Measurements from ENCODE around the gene NANP. TPM values are rescaled to one million over a fixed set of nuclear protein-coding genes. Genes with fewer than 3 reads are reported as not detected.
"Not testable (repeated sequence)": the region's sequence is repeated elsewhere in the genome, so short reads cannot be mapped to it uniquely, and the experiment has no call there.

Gene NANP
- total RNA-seq, 1 experiment from 2014 or later, result 15.9 TPM

GRCh38 chr20:25632940-25633790 lies 9.4 kb upstream of the NANP start:
- Histone ChIP-seq H3K4me1 (ENCODE audit: insufficient read depth, low read length, poor library complexity, severe bottlenecking) (no peaks in the 10 kb centered on the region), H3K27me3 (replicated peaks; ENCODE audit: insufficient read depth, low read depth, low read length, poor library complexity) (no peaks in the 10 kb centered on the region), H3K27ac (ENCODE audit: low read depth, low read length, poor library complexity, severe bottlenecking) (no peak overlapping the region), H3K36me3 (ENCODE audit: insufficient read depth, low read length, poor library complexity, severe bottlenecking) (no peaks in the 10 kb centered on the region), H3K4me3 (ENCODE audit: low read depth, low read length, poor library complexity, severe bottlenecking) (no peak overlapping the region), H3K9me3 (ENCODE audit: low read depth, low read length, poor library complexity, severe bottlenecking) (no peaks in the 10 kb centered on the region)
- TF ChIP-seq EZH2 (IDR thresholded peaks at IDR 0.05; ENCODE audit: borderline replicate concordance, low read depth, low read length, poor library complexity, severe bottlenecking) (no peak), CTCF (conservative IDR thresholded peaks at IDR 0.05; ENCODE audit: low read depth, low read length) (no peak)
- intact Hi-C loops (cut with micrococcal nuclease; ENCODE audit: unreplicated experiment), result no loop called here
- BruUV-seq (replicated peaks), result no TSS peak
- CTCF ChIA-PET, result no interaction called here
- DNase-seq (ENCODE audit: low spot score), result peak; percentile 26
- POLR2A ChIA-PET (ENCODE audit: low non-redundant PET), result no interaction called here

GRCh38 chr20:25630615-25631014 lies 6.8 kb upstream of the NANP start:
- H3K4me1 ChIP-seq (ENCODE audit: insufficient read depth, low read length, poor library complexity, severe bottlenecking); H3K27me3 ChIP-seq (replicated peaks; ENCODE audit: insufficient read depth, low read depth, low read length, poor library complexity); H3K27ac ChIP-seq (ENCODE audit: low read depth, low read length, poor library complexity, severe bottlenecking); BruUV-seq (replicated peaks); POLR2A ChIA-PET (ENCODE audit: low non-redundant PET); H3K4me3 ChIP-seq (ENCODE audit: low read depth, low read length, poor library complexity, severe bottlenecking); H3K9me3 ChIP-seq (ENCODE audit: low read depth, low read length, poor library complexity, severe bottlenecking); DNase-seq (ENCODE audit: low spot score); H3K36me3 ChIP-seq (ENCODE audit: insufficient read depth, low read length, poor library complexity, severe bottlenecking); CTCF ChIA-PET; intact Hi-C loops (cut with micrococcal nuclease; ENCODE audit: unreplicated experiment): not testable (repeated sequence)

- TF ChIP-seq EZH2 (IDR thresholded peaks at IDR 0.05; ENCODE audit: borderline replicate concordance, low read depth, low read length, poor library complexity, severe bottlenecking), result no peak
- no peak for TF ChIP-seq CTCF (conservative IDR thresholded peaks at IDR 0.05; ENCODE audit: low read depth, low read length)
- ChIA-PET POLR2A (ENCODE audit: low non-redundant PET) (no interaction called here), CTCF (no interaction called here)
- intact Hi-C loops (cut with micrococcal nuclease; ENCODE audit: unreplicated experiment), result no loop called here
- H3K27ac ChIP-seq (ENCODE audit: low read depth, low read length, poor library complexity, severe bottlenecking), result no peak overlapping the region
- no peaks in the 10 kb centered on the region for H3K36me3 ChIP-seq (ENCODE audit: insufficient read depth, low read length, poor library complexity, severe bottlenecking)
- no peaks in the 10 kb centered on the region for H3K9me3 ChIP-seq (ENCODE audit: low read depth, low read length, poor library complexity, severe bottlenecking)
- H3K27me3 ChIP-seq (replicated peaks; ENCODE audit: insufficient read depth, low read depth, low read length, poor library complexity), result no peaks in the 10 kb centered on the region
- H3K4me3 ChIP-seq (ENCODE audit: low read depth, low read length, poor library complexity, severe bottlenecking), result no peak overlapping the region
- no peaks in the 10 kb centered on the region for H3K4me1 ChIP-seq (ENCODE audit: insufficient read depth, low read length, poor library complexity, severe bottlenecking)
- DNase-seq (ENCODE audit: low spot score), result no peak
- BruUV-seq (replicated peaks), result no TSS peak
Measured at GRCh38 chr20:25629816-25630499, 6.1 kb upstream of the NANP start.

Measured in A673 (cell line).